GM23338 (cell line): ENCODE results near the gene CACNA2D1. TPM values are rescaled to one million over a fixed set of nuclear protein-coding genes. Genes with fewer than 3 reads are reported as not detected.

ENCODE experiments used
- ATAC-seq: fragments of 200-7000 bp; cut with Tn5 transposase; 3 replicates; pipeline ENCODE4 v1.9.1; 2020
- DNase-seq: peaks from one replicate; pipeline ENCODE4 v3.0.0-alpha.2; 2015; ENCODE audit warnings: low spot score
- H2AFZ ChIP-seq: fragments of 200-600 bp; sonication (generic); 2 replicates; pipeline ENCODE4 v1.8.0; 2016; ENCODE audit warnings: antibody characterized with exemption, mild to moderate bottlenecking, moderate library complexity
- H3F3A ChIP-seq: fragments of 200-600 bp; sonication (generic); replicated peaks from 2 replicates; pipeline ENCODE4 v1.8.0; 2017; ENCODE audit warnings: antibody characterized with exemption, mixed run types, low read depth
- H3K27ac ChIP-seq: fragments of 200-600 bp; sonication (generic); 2 replicates; pipeline ENCODE4 v1.6.1; 2016; ENCODE audit warnings: low read depth
- H3K27me3 ChIP-seq: fragments of 200-600 bp; sonication (generic); 2 replicates; pipeline ENCODE4 v1.8.0; 2016; ENCODE audit warnings: mild to moderate bottlenecking, mixed run types, moderate library complexity; ENCODE audit not compliant: insufficient read depth
- H3K36me3 ChIP-seq: fragments of 200-600 bp; sonication (generic); 2 replicates; pipeline ENCODE4 v1.8.0; 2016; ENCODE audit warnings: mild to moderate bottlenecking; ENCODE audit not compliant: insufficient read depth
- H3K4me1 ChIP-seq: fragments of 200-600 bp; sonication (generic); 2 replicates; pipeline ENCODE4 v1.8.0; 2016; ENCODE audit warnings: mild to moderate bottlenecking, moderate library complexity; ENCODE audit not compliant: insufficient read depth
- H3K4me2 ChIP-seq: fragments of 200-600 bp; sonication (generic); 2 replicates; pipeline ENCODE4 v1.7.1; 2017; ENCODE audit warnings: mixed run types
- H3K4me3 ChIP-seq: fragments of 200-600 bp; sonication (generic); 2 replicates; pipeline ENCODE4 v1.6.1; 2016; ENCODE audit warnings: mixed run types
- H3K79me2 ChIP-seq: fragments of 200-600 bp; sonication (generic); replicated peaks from 2 replicates; pipeline ENCODE4 v1.8.0; 2017; ENCODE audit warnings: mild to moderate bottlenecking; ENCODE audit not compliant: insufficient read depth
- H3K9me2 ChIP-seq: fragments of 200-600 bp; sonication (generic); 2 replicates; pipeline ENCODE4 v1.8.0; 2017; ENCODE audit not compliant: insufficient read depth
- H4K20me1 ChIP-seq: fragments of 200-600 bp; sonication (generic); replicated peaks from 2 replicates; pipeline ENCODE4 v1.8.0; 2017; ENCODE audit warnings: mild to moderate bottlenecking; ENCODE audit not compliant: insufficient read depth
- H3K27ac Mint-ChIP-seq: 2 replicates; pipeline ENCODE4 v1.8.0; 2020; ENCODE audit warnings: inconsistent platforms, mild to moderate bottlenecking, moderate library complexity, mixed read lengths
- H3K27me3 Mint-ChIP-seq: 3 replicates; pipeline ENCODE4 v1.8.0; 2022; ENCODE audit warnings: low read depth, mild to moderate bottlenecking, moderate library complexity, mixed read lengths, inconsistent platforms; ENCODE audit not compliant: insufficient read depth, poor library complexity
- H3K36me3 Mint-ChIP-seq: 3 replicates; pipeline ENCODE4 v1.8.0; 2021; ENCODE audit warnings: low read depth, mild to moderate bottlenecking, inconsistent platforms, moderate library complexity, mixed read lengths
- H3K4me1 Mint-ChIP-seq: 3 replicates; pipeline ENCODE4 v1.8.0; 2020; ENCODE audit warnings: mild to moderate bottlenecking, inconsistent platforms, mixed read lengths
- H3K4me3 Mint-ChIP-seq: 3 replicates; pipeline ENCODE4 v1.8.0; 2021; ENCODE audit warnings: moderate library complexity, mild to moderate bottlenecking, inconsistent platforms, mixed read lengths
- H3K9me3 Mint-ChIP-seq: 3 replicates; pipeline ENCODE4 v1.8.0; 2020; ENCODE audit warnings: moderate library complexity, mild to moderate bottlenecking, inconsistent platforms, mixed read lengths
- CTCF ChIP-seq, 2 experiments: fragments of 200-600 bp in 1 of 2; sonication (generic) in 1 of 2; conservative IDR thresholded peaks; 2 replicates each; pipeline versions ENCODE4 v1.5.1 to v1.6.1; 2016 to 2017; ENCODE audit warnings: antibody characterized with exemption in 2 of 2, low read depth in 2 of 2, mild to moderate bottlenecking in 2 of 2, moderate library complexity in 1 of 2
- ETS1 ChIP-seq: IDR thresholded peaks from 2 replicates; pipeline ENCODE4 v1.6.1; 2016; ENCODE audit warnings: antibody characterized with exemption
- STAT1 ChIP-seq: IDR thresholded peaks from one replicate; pipeline ENCODE4 v1.6.1; 2016; ENCODE audit warnings: antibody characterized with exemption; ENCODE audit not compliant: unreplicated experiment
- ZNF462 ChIP-seq: fragments of 250-450 bp; sonication (Bioruptor Pico); IDR thresholded peaks from 2 replicates; pipeline ENCODE4 v1.5.0; 2020; ENCODE audit warnings: mild to moderate bottlenecking, moderate library complexity
- polyA plus RNA-seq: library from polyadenylated mRNA; unstranded; fragments of >200 nt; fragmentation: Nextera tagmentation; extraction: Ambion mirVana; gene quantifications from 2 replicates; pipeline ENCODE4 v1.2.1, GENCODE V29; 2016
- total RNA-seq: library from RNA; depleted of rRNA; stranded (reverse); fragments of >200 nt; shearing (Covaris generic); gene quantifications from 2 replicates; pipeline ENCODE4 v1.2.3, GENCODE V29; 2014

The CACNA2D1 gene
- total and polyA plus RNA-seq, 2 experiments from 2014 or later, result 7.0 to 20.4 TPM

GRCh38 chr7:81929386-81929785, 514.2 kb downstream of the CACNA2D1 start (continued):
- TF ChIP-seq ZNF462 (CRISPR knock-in tag), result no peak

GRCh38 chr7:81926154-81926553, 517.4 kb downstream of the CACNA2D1 start:
- Histone ChIP-seq H4K20me1 (no peaks in the 10 kb centered on the region), H3K4me1 (no peaks in the 10 kb centered on the region), H3K27ac (no peak overlapping the region), H3F3A (no peaks in the 10 kb centered on the region), H3K9me2 (no peaks in the 10 kb centered on the region; the same call in 1 of the 2 replicates), H3K36me3 (no peaks in the 10 kb centered on the region), H3K4me3 (no peak overlapping the region), H2AFZ (no peak overlapping the region), H3K4me2 (no peak overlapping the region), H3K27me3 (no peaks in the 10 kb centered on the region), H3K79me2 (no peaks in the 10 kb centered on the region)
- no peaks in the 10 kb centered on the region for H3K9me3 Mint-ChIP-seq
- H3K4me3 Mint-ChIP-seq, result no peak overlapping the region
- no peaks in the 10 kb centered on the region for H3K36me3 Mint-ChIP-seq
- H3K4me1 Mint-ChIP-seq, result peaks cover 16% of the 10 kb centered on the region
- ATAC-seq (no peak), DNase-seq (no peak)
- H3K27ac Mint-ChIP-seq, result no peak overlapping the region
- H3K27me3 Mint-ChIP-seq, result peaks cover 2% of the 10 kb centered on the region
- TF ChIP-seq ETS1, result no peak
- TF ChIP-seq STAT1, result no peak
- no peak for TF ChIP-seq ZNF462 (CRISPR knock-in tag)
- TF ChIP-seq CTCF (conservative IDR thresholded peaks at IDR 0.05; ENCODE audit: low read depth in 2 of 2), result no peak
